Adrenal gland (tissue), 12 donors: ENCODE data around the gene HPCAL4. TPM values are rescaled to one million over a fixed set of nuclear protein-coding genes. Genes with fewer than 3 reads are reported as not detected.

Experiments
- DNase-seq, 7 donors: peaks; one replicate each; pipeline ENCODE4 v3.0.0-alpha.2; 2019 to 2020
- H3K27ac ChIP-seq, 5 donors: fragments of 200-600 bp; sonication (generic) in 4 of 5; 1 replicate in 3 of 5; 2 replicates in 2 of 5; pipeline versions ENCODE4 v1.5.1 to v1.8.0; 2016 to 2020; ENCODE audit warnings: mild to moderate bottlenecking in 1 of 5
- H3K27me3 ChIP-seq: fragments of 200-600 bp; 2 replicates; pipeline ENCODE4 v1.8.0; 2021
- H3K36me3 ChIP-seq, 2 donors: fragments of 200-600 bp; replicated peaks in 1 of 2; 1 replicate in 1 of 2; 2 replicates in 1 of 2; pipeline versions ENCODE4 v1.5.1 to v1.8.0; 2018 to 2022
- H3K4me1 ChIP-seq, 2 donors: fragments of 200-600 bp; replicated peaks in 1 of 2; 1 replicate in 1 of 2; 2 replicates in 1 of 2; pipeline versions ENCODE4 v1.5.1 to v1.8.0; 2018 to 2021
- H3K4me3 ChIP-seq, 4 donors: fragments of 200-600 bp; sonication (generic) in 3 of 4; one replicate each; pipeline ENCODE4 v1.5.1; 2016 to 2018
- H3K9me3 ChIP-seq, 3 donors: fragments of 200-600 bp; sonication (generic) in 1 of 3; replicated peaks in 1 of 3; 1 replicate in 2 of 3; 2 replicates in 1 of 3; pipeline versions ENCODE4 v1.5.1 to v1.8.0; 2016 to 2021
- CTCF ChIP-seq, 6 experiments: fragments of 450-650 bp in 4 of 6; fragments of 200-600 bp in 2 of 6; sonication (generic) in 1 of 6; IDR thresholded peaks; 1 replicate in 5 of 6; 2 replicates in 1 of 6; pipeline versions ENCODE4 v1.5.1 to v1.8.0; 2016 to 2021; ENCODE audit warnings: antibody characterized with exemption in 6 of 6, mild to moderate bottlenecking in 2 of 6, moderate library complexity in 1 of 6
- POLR2A ChIP-seq, 2 donors: fragments of 450-650 bp; IDR thresholded peaks; one replicate each; pipeline ENCODE4 v1.6.1; 2017; ENCODE audit warnings: antibody characterized with exemption in 2 of 2, mild to moderate bottlenecking in 2 of 2, moderate library complexity in 1 of 2
- WGBS, 4 donors: extraction: QIAGEN DNeasy Blood & Tissue Kit in 2 of 4; methylation state at CpG; one replicate each; pipeline versions ENCODE4 v1.1.5 to v1.1.7; 2013 to 2017; 5-methylcytosine and 5-hydroxymethylcytosine counted together
- intact Hi-C, 2 donors: fragments of 100-400 bp; cut with DNase I; formaldehyde crosslinking; loops; one replicate each; pipeline versions ENCODE4 v1.14.1 to v1.15.0; 2022 to 2023
- polyA plus RNA-seq, 3 donors: library from polyadenylated mRNA; stranded (reverse); fragments of 200-250 nt in 2 of 3; fragments of 350-450 nt in 1 of 3; fragmentation: Illumina TruSeq in 1 of 3; extraction: RNeasy Lipid Tissue Mini Kit (QIAGEN cat#74804) in 1 of 3; gene quantifications; one replicate each; pipeline ENCODE4 v1.2.3, GENCODE V29; 2013 to 2014
- total RNA-seq, 9 donors: library from RNA; depleted of rRNA in 4 of 9; stranded (reverse); fragments of >200 nt in 4 of 9; fragments of 120-200 nt in 1 of 9; fragmentation: NEBNext Ultra II Directional in 1 of 9; extraction: Animal tissue kit (Norgen Biotek cat#: 25700) in 1 of 9; gene quantifications; one replicate each; pipeline versions ENCODE4 v1.1.0 to v1.2.4, GENCODE V29; 2013 to 2023
- donor health status: healthy with polysubstance abuse.
- donor health status: Bipolar disorder and iron deficiency.
- donor health status: DM: yes; HTN: yes; CAD: no.
- donor health status: DM: no; HTN: no; CAD: no.
- donor health status: DM: no; HTN: no; CAD: no.
- donor health status: DM: yes; HTN: yes; CAD: no.

The HPCAL4 gene
- total and polyA plus RNA-seq, 12 donors, result 0.42 to 9.9 (median 3.4) TPM; not detected in 4

GRCh38 chr1:39633422-39633821 is 57.8 kb downstream of the HPCAL4 start:
- H3K27me3 ChIP-seq, result no peaks in the 10 kb centered on the region
- intact Hi-C loops, result no loop called here

GRCh38 chr1:39632682-39633417 is 58.4 kb downstream of the HPCAL4 start:
- Histone ChIP-seq H3K27me3 (no peaks in the 10 kb centered on the region), H3K4me1 (no peaks in the 10 kb centered on the region), H3K36me3 (peaks cover 0 to 21% of the 10 kb centered on the region in 2 donors), H3K4me3 (peak overlapping the region in 1 of 4 donors; percentile 34), H3K9me3 (no peaks in the 10 kb centered on the region), H3K27ac (peak overlapping the region in 2 of 5 donors; percentile 21 to 77)
- DNase-seq, result peak in 6 of 7 donors; percentile 58 to 73 (median 70)
- TF ChIP-seq POLR2A (IDR thresholded peaks at IDR 0.05) (no peak), CTCF (IDR thresholded peaks at IDR 0.05) (no peak)
- WGBS, 4 donors, result 15 to 93% (median 32%) methylated on average over 2 to 60 of the region's 61 CpGs
- intact Hi-C loops, result no loop called here

More at GRCh38 chr1:39633422-39633821, 57.8 kb downstream of the HPCAL4 start:
- H3K4me1 ChIP-seq, result no peaks in the 10 kb centered on the region
- peak overlapping the region in 1 of 4 donors; percentile 34 for H3K4me3 ChIP-seq
- peak overlapping the region in 2 of 5 donors; percentile 21 to 90 for H3K27ac ChIP-seq
- H3K9me3 ChIP-seq, result no peaks in the 10 kb centered on the region
- WGBS, 4 donors, result 72 to 87% (median 74%) methylated on average over 3 of the region's 3 CpGs
- no peak for DNase-seq
- H3K36me3 ChIP-seq, result peaks cover 0 to 21% of the 10 kb centered on the region in 2 donors
- TF ChIP-seq POLR2A (IDR thresholded peaks at IDR 0.05), result no peak
- no peak for TF ChIP-seq CTCF (IDR thresholded peaks at IDR 0.05)

DNA sequence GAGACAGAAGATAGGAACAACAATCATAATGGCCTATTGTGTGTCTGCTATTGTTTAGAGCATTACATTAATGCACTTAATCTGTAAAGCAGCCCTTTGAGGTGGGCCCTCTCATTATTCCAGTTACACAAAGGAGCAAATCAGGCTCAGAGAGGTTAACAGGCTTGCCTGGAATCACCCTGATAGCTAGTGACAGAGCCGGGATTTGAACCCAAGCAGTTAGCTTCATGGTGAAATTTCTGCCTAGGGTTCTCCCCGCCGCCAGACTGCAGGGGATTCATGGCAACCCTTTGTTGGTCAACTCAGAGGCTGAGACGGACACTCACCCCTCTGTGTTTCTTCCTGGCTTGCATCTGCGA is 58.9 kb downstream of the HPCAL4 start:
- H3K27me3 ChIP-seq, result no peaks in the 10 kb centered on the region
- no peak for DNase-seq
- no peaks in the 10 kb centered on the region for H3K9me3 ChIP-seq
- no peaks in the 10 kb centered on the region for H3K4me1 ChIP-seq
- H3K36me3 ChIP-seq, result peaks cover 0 to 21% of the 10 kb centered on the region in 2 donors
- WGBS, 4 donors, result 50 to 84% (median 73%) methylated on average over 1 to 5 of the region's 5 CpGs
- intact Hi-C loops, result no loop called here
- peak overlapping the region in 2 of 5 donors; percentile 21 to 77 for H3K27ac ChIP-seq
- H3K4me3 ChIP-seq, result peak overlapping the region in 1 of 4 donors; percentile 34
- TF ChIP-seq CTCF (IDR thresholded peaks at IDR 0.05), result no peak
- no peak for TF ChIP-seq POLR2A (IDR thresholded peaks at IDR 0.05)

- Histone ChIP-seq H3K4me3 (no peak overlapping the region), H3K9me3 (no peaks in the 10 kb centered on the region), H3K36me3 (peaks cover 0 to 21% of the 10 kb centered on the region in 2 donors), H3K27me3 (no peaks in the 10 kb centered on the region), H3K4me1 (peaks cover 0 to 2% of the 10 kb centered on the region in 2 donors), H3K27ac (peak overlapping the region in 2 of 5 donors; percentile 21 to 77)
- TF ChIP-seq CTCF (IDR thresholded peaks at IDR 0.05) (no peak), POLR2A (IDR thresholded peaks at IDR 0.05) (no peak)
- intact Hi-C loops, result no loop called here
- WGBS, 4 donors, result 81 to 87% (median 86%) methylated on average over 13 to 16 of the region's 16 CpGs
- DNase-seq, result no peak
Observed at GRCh38 chr1:39631361-39632322, 59.6 kb downstream of the HPCAL4 start.
